Liver (tissue), 3 donors: ENCODE measurements around the gene SLC9C2.

ENCODE experiments used
- ATF3 ChIP-seq: IDR thresholded peaks from 2 replicates; pipeline ENCODE4 v1.6.1; 2016; ENCODE audit warnings: antibody characterized with exemption
- CTCF ChIP-seq: fragments of 150-350 bp; IDR thresholded peaks from 2 replicates; pipeline ENCODE4 v1.5.1; 2017; ENCODE audit warnings: improper control_type of control experiment, low read depth, low read length; ENCODE audit not compliant: missing input control
- EGR1 ChIP-seq, 2 donors: IDR thresholded peaks; 2 replicates each; pipeline ENCODE4 v1.6.1; 2016 to 2018; ENCODE audit warnings: antibody characterized with exemption in 2 of 2, low read depth in 2 of 2
- FOXA1 ChIP-seq: IDR thresholded peaks from 2 replicates; pipeline ENCODE4 v1.6.1; 2016; ENCODE audit warnings: antibody characterized with exemption
- GABPA ChIP-seq, 2 donors: IDR thresholded peaks in 1 of 2; conservative IDR thresholded peaks in 1 of 2; 2 replicates each; pipeline ENCODE4 v1.6.1; 2016; ENCODE audit warnings: antibody characterized with exemption in 2 of 2, mild to moderate bottlenecking in 1 of 2, moderate library complexity in 1 of 2
- HNF4A ChIP-seq, 2 donors: conservative IDR thresholded peaks; 2 replicates each; pipeline ENCODE4 v1.6.1; 2016; ENCODE audit warnings: antibody characterized with exemption in 2 of 2, mild to moderate bottlenecking in 2 of 2
- JUND ChIP-seq, 2 donors: IDR thresholded peaks; 2 replicates each; pipeline ENCODE4 v1.6.1; 2016; ENCODE audit warnings: antibody characterized with exemption in 2 of 2
- MAX ChIP-seq: IDR thresholded peaks from 2 replicates; pipeline ENCODE4 v1.6.1; 2016; ENCODE audit warnings: antibody characterized with exemption
- REST ChIP-seq: IDR thresholded peaks from 2 replicates; pipeline ENCODE4 v1.6.1; 2016; ENCODE audit warnings: antibody characterized with exemption, mild to moderate bottlenecking
- TAF1 ChIP-seq: conservative IDR thresholded peaks from 2 replicates; pipeline ENCODE4 v1.6.1; 2016; ENCODE audit warnings: antibody characterized with exemption, mild to moderate bottlenecking
- YY1 ChIP-seq: IDR thresholded peaks from 2 replicates; pipeline ENCODE4 v1.6.1; 2016; ENCODE audit warnings: antibody characterized with exemption, mild to moderate bottlenecking
- ZBTB33 ChIP-seq: IDR thresholded peaks from 2 replicates; pipeline ENCODE4 v1.6.1; 2016; ENCODE audit warnings: antibody characterized with exemption
- donor health status: healthy.
- donor health status: healthy.

GRCh38 chr1:173638043-173639021 lies 35.5 kb upstream of the SLC9C2 start:
- no peak for TF ChIP-seq GABPA (IDR thresholded peaks at IDR 0.05 in 1 of 2, conservative IDR thresholded peaks at IDR 0.05 in 1 of 2)
- no peak for TF ChIP-seq CTCF
- no peak for TF ChIP-seq MAX
- TF ChIP-seq REST = no peak
- TF ChIP-seq YY1 = no peak
- no peak for TF ChIP-seq JUND (IDR thresholded peaks at IDR 0.05)
- no peak for TF ChIP-seq HNF4A (conservative IDR thresholded peaks at IDR 0.05)
- no peak for TF ChIP-seq TAF1
- TF ChIP-seq ATF3 = no peak
- no peak for TF ChIP-seq EGR1 (IDR thresholded peaks at IDR 0.05; ENCODE audit: low read depth in 2 of 2)
- TF ChIP-seq ZBTB33 = no peak
- TF ChIP-seq FOXA1 = no peak
